ENCODE measurements around the gene TMC2.
A peak's percentile ranks its signal among the peaks of the same experiment; 100 is the strongest.

The TMC2 gene

GRCh38 chr20:2656471-2657117, 120.2 kb downstream of the TMC2 start:
- no peak overlapping the region for H3K4me3 ChIP-seq (ENCODE audit: low read length)
- TF ChIP-seq CTCF (conservative IDR thresholded peaks at IDR 0.05; ENCODE audit: low read depth, low read length) = no peak
- no peak for DNase-seq (ENCODE audit: low read depth)

- H3K4me3 ChIP-seq (ENCODE audit: low read length) = no peak overlapping the region
- TF ChIP-seq CTCF (conservative IDR thresholded peaks at IDR 0.05; ENCODE audit: low read depth, low read length) = no peak
- DNase-seq (ENCODE audit: low read depth) = no peak
Measured at GRCh38 chr20:2657241-2657640, 120.9 kb downstream of the TMC2 start.

- no peak overlapping the region for H3K4me3 ChIP-seq (ENCODE audit: low read length)
- TF ChIP-seq CTCF (conservative IDR thresholded peaks at IDR 0.05; ENCODE audit: low read depth, low read length) = no peak
- no peak for DNase-seq (ENCODE audit: low read depth)
Measured at GRCh38 chr20:2657674-2658073, 121.3 kb downstream of the TMC2 start.

- no peak for DNase-seq (ENCODE audit: low read depth)
- no peak overlapping the region for H3K4me3 ChIP-seq (ENCODE audit: low read length)
- no peak for TF ChIP-seq CTCF (conservative IDR thresholded peaks at IDR 0.05; ENCODE audit: low read depth, low read length)
Measured at GRCh38 chr20:2658414-2659354, 122.3 kb downstream of the TMC2 start.

GRCh38 chr20:2659547-2659946, 123.2 kb downstream of the TMC2 start:
- no peak for DNase-seq (ENCODE audit: low read depth)
- no peak overlapping the region for H3K4me3 ChIP-seq (ENCODE audit: low read length)
- no peak for TF ChIP-seq CTCF (conservative IDR thresholded peaks at IDR 0.05; ENCODE audit: low read depth, low read length)

GRCh38 chr20:2663364-2663886, 127.1 kb downstream of the TMC2 start:
- peak overlapping the region; percentile 99 for H3K4me3 ChIP-seq (ENCODE audit: low read length)
- no peak for DNase-seq (ENCODE audit: low read depth)
- TF ChIP-seq CTCF (conservative IDR thresholded peaks at IDR 0.05; ENCODE audit: low read depth, low read length) = no peak
